ENCODE measurements around the gene ZDBF2.

DNA sequence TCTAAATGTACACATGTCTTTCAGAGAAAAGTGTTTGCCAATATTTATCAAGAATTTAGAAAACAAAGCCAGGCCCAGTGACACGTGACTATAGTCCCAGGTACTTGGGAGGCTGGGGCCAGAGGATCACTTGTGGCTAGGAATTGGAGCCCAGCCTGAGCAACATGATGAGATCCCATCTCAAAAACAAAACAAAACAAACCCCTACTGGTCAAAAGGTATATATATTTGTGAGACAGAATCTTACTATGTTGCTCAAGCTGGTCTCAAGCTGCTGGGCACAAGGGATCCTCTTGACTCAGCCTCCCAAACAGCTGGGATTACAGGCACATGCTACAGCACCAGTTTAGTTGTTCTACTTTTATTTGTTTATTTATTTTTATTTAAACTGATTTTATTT, 79.2 kb downstream of the ZDBF2 start:
- TF ChIP-seq YY1 (IDR thresholded peaks at IDR 0.05; ENCODE audit: insufficient read depth, insufficient read length) (no peak), ZNF274 (IDR thresholded peaks at IDR 0.05; ENCODE audit: low read depth, low read length) (no peak)
